HG03378 (cell line): ENCODE results near the gene ELOVL7.
"Not testable (repeated sequence)": the region's sequence is repeated elsewhere in the genome, so short reads cannot be mapped to it uniquely, and the experiment has no call there.

ENCODE experiments used
- ATAC-seq: cut with Tn5 transposase; IDR thresholded peaks from one replicate; pipeline ENCODE4 v1.9.1; 2021; ENCODE audit warnings: mild to moderate bottlenecking, moderate library complexity; ENCODE audit not compliant: unreplicated experiment

ELOVL7 gene

GRCh38 chr5:60718166-60718892 is 125.7 kb downstream of the ELOVL7 start:
- no peak for ATAC-seq

GRCh38 chr5:60715201-60715928 is 128.7 kb downstream of the ELOVL7 start:
- not testable (repeated sequence) for ATAC-seq

GRCh38 chr5:60712950-60713349 is 131.1 kb downstream of the ELOVL7 start:
- ATAC-seq = no peak

- ATAC-seq = not testable (repeated sequence)
Measured at GRCh38 chr5:60711892-60712291, 132.2 kb downstream of the ELOVL7 start.

- no peak for ATAC-seq
Measured at GRCh38 chr5:60710362-60710761, 133.7 kb downstream of the ELOVL7 start.

- no peak for ATAC-seq
Measured at GRCh38 chr5:60705144-60705543, 138.9 kb downstream of the ELOVL7 start.

- ATAC-seq = no peak
Measured at GRCh38 chr5:60703944-60704343, 140.1 kb downstream of the ELOVL7 start.
